Measurements from ENCODE around the gene ALDOA.
"Not testable (repeated sequence)": the region's sequence is repeated elsewhere in the genome, so short reads cannot be mapped to it uniquely, and the experiment has no call there.

ALDOA gene

GRCh38 chr16:30113031-30113710 lies 47.6 kb downstream of the ALDOA start, which contains the start of gene GDPD3:
Gene GDPD3 (minus strand): TSS chr16:30113537. CDS start chr16:30113478, 59 bp downstream.
- H3K36me3 ChIP-seq (ENCODE audit: control insufficient read depth, insufficient read depth, low read length): peaks cover 28% of the 10 kb centered on the region
- no peaks in the 10 kb centered on the region for H3K9me3 ChIP-seq (ENCODE audit: control insufficient read depth, insufficient read depth, low read depth, low read length)
- no peaks in the 10 kb centered on the region for H3K27me3 ChIP-seq (ENCODE audit: control insufficient read depth, insufficient read depth, low read length)
- no peak within 1 kb of the TSS for H3K9ac ChIP-seq (ENCODE audit: low read length)
- H3K27ac ChIP-seq (ENCODE audit: low read depth, low read length): no peak within 1 kb of the TSS
- no peak within 1 kb of the TSS for H3K4me3 ChIP-seq (ENCODE audit: low read depth, low read length)
- H3K4me1 ChIP-seq (ENCODE audit: control insufficient read depth, insufficient read depth, low read length): peaks cover 4% of the 10 kb centered on the region

DNA sequence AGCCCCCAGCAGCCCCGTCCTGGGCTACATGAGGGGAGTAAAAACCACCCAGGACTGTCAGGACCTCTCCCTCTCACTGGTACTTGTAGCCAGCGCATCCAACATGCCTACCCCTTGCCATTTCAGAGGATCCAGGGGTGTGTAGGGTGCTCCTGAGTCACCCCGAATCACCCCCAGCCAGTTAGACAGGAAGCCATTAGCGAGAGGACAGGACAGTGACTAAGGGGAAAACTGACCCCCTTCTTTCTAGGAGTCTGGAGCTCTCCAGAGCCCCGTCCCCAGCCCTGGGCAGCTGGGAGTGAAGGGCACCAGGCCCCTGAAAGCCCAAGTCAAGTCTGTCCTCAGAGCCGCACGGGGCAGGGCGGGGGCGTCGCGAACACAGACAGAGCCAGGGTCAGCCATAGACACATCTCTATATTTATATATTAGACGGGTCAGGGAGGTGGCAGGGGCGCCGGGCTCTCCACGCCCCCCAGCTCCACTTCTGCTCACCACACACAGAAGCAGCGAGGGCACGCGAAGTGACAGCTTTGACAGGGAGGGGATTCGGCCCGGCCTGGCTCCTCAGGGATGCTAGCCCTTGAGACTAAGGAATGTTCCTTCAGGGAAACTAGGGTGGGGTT lies 48.3 kb downstream of the ALDOA start:
- peaks cover 4% of the 10 kb centered on the region for H3K4me1 ChIP-seq (ENCODE audit: control insufficient read depth, insufficient read depth, low read length)
- H3K27ac ChIP-seq (ENCODE audit: low read depth, low read length): no peak overlapping the region
- peaks cover 32% of the 10 kb centered on the region for H3K36me3 ChIP-seq (ENCODE audit: control insufficient read depth, insufficient read depth, low read length)

GRCh38 chr16:30114411-30114810 lies 48.9 kb downstream of the ALDOA start:
- H3K27ac ChIP-seq (ENCODE audit: low read depth, low read length): no peak overlapping the region
- H3K36me3 ChIP-seq (ENCODE audit: control insufficient read depth, insufficient read depth, low read length): peaks cover 36% of the 10 kb centered on the region
- H3K9ac ChIP-seq (ENCODE audit: low read length): no peak overlapping the region
- peaks cover 4% of the 10 kb centered on the region for H3K4me1 ChIP-seq (ENCODE audit: control insufficient read depth, insufficient read depth, low read length)
- no peak overlapping the region for H3K4me3 ChIP-seq (ENCODE audit: low read depth, low read length)
- no peaks in the 10 kb centered on the region for H3K27me3 ChIP-seq (ENCODE audit: control insufficient read depth, insufficient read depth, low read length)
- no peaks in the 10 kb centered on the region for H3K9me3 ChIP-seq (ENCODE audit: control insufficient read depth, insufficient read depth, low read depth, low read length)

More for the DNA sequence above, 48.3 kb downstream of the ALDOA start:
- Histone ChIP-seq H3K4me3 (ENCODE audit: low read depth, low read length) (no peak overlapping the region), H3K27me3 (ENCODE audit: control insufficient read depth, insufficient read depth, low read length) (no peaks in the 10 kb centered on the region), H3K9me3 (ENCODE audit: control insufficient read depth, insufficient read depth, low read depth, low read length) (no peaks in the 10 kb centered on the region), H3K9ac (ENCODE audit: low read length) (no peak overlapping the region)

GRCh38 chr16:30114833-30115232 lies 49.3 kb downstream of the ALDOA start:
- not testable (repeated sequence) for H3K4me1 ChIP-seq (ENCODE audit: control insufficient read depth, insufficient read depth, low read length)

DNA sequence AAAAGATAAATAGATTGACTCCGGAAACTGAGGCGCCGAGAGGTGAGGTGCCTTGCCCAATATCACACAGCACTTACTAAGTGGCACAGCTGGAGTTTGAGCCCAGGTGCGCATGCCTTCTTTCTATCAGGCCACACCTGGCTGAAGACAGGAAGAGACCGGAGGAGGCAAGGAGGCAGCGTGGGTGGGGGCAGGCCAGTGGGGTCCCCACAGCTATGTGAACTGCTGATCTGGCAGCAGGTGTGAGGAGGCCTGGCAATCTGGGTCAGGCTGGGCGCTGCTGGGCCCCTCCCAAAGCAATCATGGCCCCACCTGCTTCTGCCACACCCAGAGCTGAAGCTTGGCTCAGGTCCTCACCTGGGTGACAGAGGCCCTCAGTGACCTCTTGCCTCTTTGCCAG lies 49.7 kb downstream of the ALDOA start:
- no peaks in the 10 kb centered on the region for H3K9me3 ChIP-seq (ENCODE audit: control insufficient read depth, insufficient read depth, low read depth, low read length)
- H3K36me3 ChIP-seq (ENCODE audit: control insufficient read depth, insufficient read depth, low read length): peaks cover 40% of the 10 kb centered on the region
- no peak overlapping the region for H3K4me3 ChIP-seq (ENCODE audit: low read depth, low read length)
- H3K9ac ChIP-seq (ENCODE audit: low read length): no peak overlapping the region
- no peak overlapping the region for H3K27ac ChIP-seq (ENCODE audit: low read depth, low read length)
- H3K27me3 ChIP-seq (ENCODE audit: control insufficient read depth, insufficient read depth, low read length): no peaks in the 10 kb centered on the region
- H3K4me1 ChIP-seq (ENCODE audit: control insufficient read depth, insufficient read depth, low read length): peaks cover 4% of the 10 kb centered on the region

More at GRCh38 chr16:30114833-30115232, 49.3 kb downstream of the ALDOA start:
- not testable (repeated sequence) for H3K27ac ChIP-seq (ENCODE audit: low read depth, low read length); H3K9ac ChIP-seq (ENCODE audit: low read length); H3K4me3 ChIP-seq (ENCODE audit: low read depth, low read length); H3K27me3 ChIP-seq (ENCODE audit: control insufficient read depth, insufficient read depth, low read length); H3K9me3 ChIP-seq (ENCODE audit: control insufficient read depth, insufficient read depth, low read depth, low read length)
- H3K36me3 ChIP-seq (ENCODE audit: control insufficient read depth, insufficient read depth, low read length): peaks cover 40% of the 10 kb centered on the region

DNA sequence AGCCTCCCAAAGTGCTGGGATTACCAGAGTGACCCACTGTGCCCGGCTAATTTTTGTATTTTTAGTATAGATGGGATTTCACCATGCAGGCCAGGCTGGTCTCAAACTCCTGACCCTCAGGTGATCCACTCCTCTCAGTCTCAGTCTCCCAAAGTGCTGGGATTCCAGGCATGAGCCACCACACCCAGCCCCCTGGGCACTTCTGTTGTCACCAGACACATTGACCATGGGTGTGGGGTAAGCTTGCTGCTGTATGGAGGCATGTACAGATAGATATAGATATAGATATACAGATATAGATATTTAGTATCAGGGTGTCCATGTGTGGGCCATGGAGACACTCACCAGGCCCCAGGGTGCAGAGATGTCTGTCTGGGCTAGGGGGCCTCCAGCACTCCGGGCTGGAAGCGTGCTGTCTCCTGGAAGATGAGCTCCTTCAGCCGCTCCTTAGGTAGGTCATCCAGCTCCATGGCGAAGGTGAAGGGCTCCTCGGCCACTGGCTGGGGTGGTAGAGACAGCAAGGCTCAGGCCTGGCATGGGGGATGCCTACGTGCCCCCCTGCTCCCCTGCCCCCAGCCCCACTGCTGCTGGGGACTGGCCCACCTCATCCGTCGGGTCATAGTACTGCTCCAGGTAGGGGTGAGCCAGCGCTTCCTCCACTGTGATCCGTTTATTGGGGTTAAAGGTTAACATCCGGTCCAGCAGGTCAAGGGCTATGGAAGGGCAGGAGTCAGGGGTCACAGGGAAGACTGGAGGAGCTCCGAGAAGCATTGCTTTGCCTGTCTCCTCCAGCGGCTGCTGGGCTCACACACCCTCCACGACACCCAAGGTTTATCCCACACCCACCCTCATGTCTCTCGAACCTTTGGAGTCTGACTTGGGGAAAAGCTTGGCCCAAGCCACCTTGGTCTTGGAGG lies 51.0 kb downstream of the ALDOA start:
- Histone ChIP-seq H3K27ac (ENCODE audit: low read depth, low read length) (no peak overlapping the region), H3K27me3 (ENCODE audit: control insufficient read depth, insufficient read depth, low read length) (no peaks in the 10 kb centered on the region), H3K9ac (ENCODE audit: low read length) (no peak overlapping the region), H3K4me1 (ENCODE audit: control insufficient read depth, insufficient read depth, low read length) (peaks cover 4% of the 10 kb centered on the region), H3K36me3 (ENCODE audit: control insufficient read depth, insufficient read depth, low read length) (peaks cover 37% of the 10 kb centered on the region), H3K4me3 (ENCODE audit: low read depth, low read length) (no peak overlapping the region), H3K9me3 (ENCODE audit: control insufficient read depth, insufficient read depth, low read depth, low read length) (no peaks in the 10 kb centered on the region)

DNA sequence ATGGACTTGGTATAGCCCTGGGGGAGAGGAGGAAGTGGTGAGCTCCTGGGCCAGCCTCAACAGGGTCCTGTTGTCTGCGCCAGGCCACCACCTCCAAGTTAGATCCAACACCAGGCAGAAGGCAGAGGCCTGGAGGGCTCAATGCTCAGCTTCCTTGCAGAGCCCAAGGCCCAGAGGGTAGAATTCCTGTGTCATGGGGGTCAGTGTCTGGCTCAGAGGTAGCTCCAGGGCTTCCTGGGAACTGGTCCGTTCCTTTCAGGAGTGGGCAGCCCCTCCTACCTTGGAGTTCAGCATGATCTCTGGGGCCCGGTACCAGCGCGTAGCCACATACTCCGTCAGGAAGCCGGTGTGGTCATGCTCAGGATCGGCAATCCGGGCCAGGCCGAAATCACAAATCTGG lies 52.2 kb downstream of the ALDOA start:
- no peak overlapping the region for H3K9ac ChIP-seq (ENCODE audit: low read length)

GRCh38 chr16:30119428-30119827 lies 53.9 kb downstream of the ALDOA start:
- H3K4me1 ChIP-seq (ENCODE audit: control insufficient read depth, insufficient read depth, low read length): peaks cover 5% of the 10 kb centered on the region; the same call in 1 of the 2 replicates
- H3K9ac ChIP-seq (ENCODE audit: low read length): no peak overlapping the region
- H3K36me3 ChIP-seq (ENCODE audit: control insufficient read depth, insufficient read depth, low read length): peaks cover 37% of the 10 kb centered on the region

More for the DNA sequence above, 52.2 kb downstream of the ALDOA start:
- H3K27me3 ChIP-seq (ENCODE audit: control insufficient read depth, insufficient read depth, low read length): no peaks in the 10 kb centered on the region
- H3K9me3 ChIP-seq (ENCODE audit: control insufficient read depth, insufficient read depth, low read depth, low read length): no peaks in the 10 kb centered on the region
- no peak overlapping the region for H3K27ac ChIP-seq (ENCODE audit: low read depth, low read length)
- no peak overlapping the region for H3K4me3 ChIP-seq (ENCODE audit: low read depth, low read length)
- H3K4me1 ChIP-seq (ENCODE audit: control insufficient read depth, insufficient read depth, low read length): peaks cover 5% of the 10 kb centered on the region; the same call in 1 of the 2 replicates
- peaks cover 37% of the 10 kb centered on the region for H3K36me3 ChIP-seq (ENCODE audit: control insufficient read depth, insufficient read depth, low read length)

More at GRCh38 chr16:30119428-30119827, 53.9 kb downstream of the ALDOA start:
- Histone ChIP-seq H3K4me3 (ENCODE audit: low read depth, low read length) (no peak overlapping the region), H3K9me3 (ENCODE audit: control insufficient read depth, insufficient read depth, low read depth, low read length) (no peaks in the 10 kb centered on the region), H3K27ac (ENCODE audit: low read depth, low read length) (no peak overlapping the region), H3K27me3 (ENCODE audit: control insufficient read depth, insufficient read depth, low read length) (no peaks in the 10 kb centered on the region)
